PC-3 (cell line): ENCODE measurements around the gene SETMAR. TPM values are rescaled to one million over a fixed set of nuclear protein-coding genes. Genes with fewer than 3 reads are reported as not detected.

Experiments
- ATAC-seq: fragments of 200-7000 bp; cut with Tn5 transposase; 2 replicates; pipeline ENCODE4 v1.9.1; 2020; ENCODE audit warnings: mild to moderate bottlenecking, moderate library complexity
- BruUV-seq: library from RNA; stranded (reverse); fragments of 400-500 nt; replicated peaks from 2 replicates; lab custom pipeline; 2021; lab: Mats Ljungman, UMichigan
- CTCF ChIA-PET: fragments of 300-600 bp; sonication (Branson Sonifier 250); formaldehyde crosslinking; loops from one replicate; lab custom pipeline; 2022; ENCODE audit warnings: antibody characterized with exemption; lab: Charles Lee
- POLR2A ChIA-PET: fragments of 300-600 bp; sonication (Branson Sonifier 250); formaldehyde crosslinking; loops from one replicate; lab custom pipeline; 2022; ENCODE audit warnings: antibody characterized with exemption; ENCODE audit not compliant: unreplicated experiment; lab: Charles Lee
- DNase-seq: peaks from one replicate; pipeline ENCODE4 v3.0.0-alpha.2; 2015
- H2AFZ ChIP-seq: fragments of 300-600 bp; sonication (generic); 2 replicates; pipeline ENCODE4 v1.6.0; 2016; ENCODE audit warnings: antibody characterized with exemption, low read length
- H3F3A ChIP-seq: fragments of 300-600 bp; sonication (generic); one replicate; pipeline ENCODE4 v1.6.0; 2017; ENCODE audit warnings: antibody characterized with exemption, low read length, control low read depth, mild to moderate bottlenecking; ENCODE audit not compliant: unreplicated experiment
- H3K27ac ChIP-seq: fragments of 300-600 bp; sonication (generic); 2 replicates; pipeline ENCODE4 v1.5.1; 2016; ENCODE audit warnings: mild to moderate bottlenecking, low read length
- H3K27me3 ChIP-seq: fragments of 300-600 bp; sonication (generic); 2 replicates; pipeline ENCODE4 v1.6.1; 2016; ENCODE audit warnings: low read length, mixed read lengths
- H3K36me3 ChIP-seq: fragments of 300-600 bp; sonication (generic); 2 replicates; pipeline ENCODE4 v1.6.1; 2016; ENCODE audit warnings: low read depth, mixed run types, low read length, mixed read lengths
- H3K4me1 ChIP-seq: fragments of 300-600 bp; sonication (generic); 2 replicates; pipeline ENCODE4 v1.5.1; 2016; ENCODE audit warnings: low read length; ENCODE audit not compliant: insufficient read depth
- H3K4me2 ChIP-seq: fragments of 300-600 bp; sonication (generic); 2 replicates; pipeline ENCODE4 v1.6.0; 2016; ENCODE audit warnings: low read length
- H3K4me3 ChIP-seq: fragments of 300-600 bp; sonication (generic); 2 replicates; pipeline ENCODE4 v1.5.1; 2016; ENCODE audit warnings: mild to moderate bottlenecking, low read length, mixed read lengths
- H3K79me2 ChIP-seq: fragments of 300-600 bp; sonication (generic); 2 replicates; pipeline ENCODE4 v1.6.1; 2017; ENCODE audit warnings: low read length, mixed read lengths
- H3K9ac ChIP-seq: fragments of 300-600 bp; sonication (generic); 2 replicates; pipeline ENCODE4 v1.6.0; 2016; ENCODE audit warnings: mild to moderate bottlenecking, low read length
- H3K9me2 ChIP-seq: fragments of 300-600 bp; sonication (generic); replicated peaks from 2 replicates; pipeline ENCODE4 v1.6.1; 2016; ENCODE audit warnings: mixed run types, low read length, mixed read lengths
- H3K9me3 ChIP-seq: fragments of 300-600 bp; sonication (generic); 2 replicates; pipeline ENCODE4 v1.6.1; 2016; ENCODE audit warnings: low read length, mixed read lengths
- H4K20me1 ChIP-seq: fragments of 300-600 bp; sonication (generic); 2 replicates; pipeline ENCODE4 v1.6.1; 2016; ENCODE audit warnings: low read length, mixed read lengths
- CTCF ChIP-seq: fragments of 300-600 bp; sonication (generic); conservative IDR thresholded peaks from 2 replicates; pipeline ENCODE4 v1.5.1; 2017; ENCODE audit warnings: antibody characterized with exemption, low read depth, mild to moderate bottlenecking, low read length
- EZH2 ChIP-seq: fragments of 300-600 bp; sonication (generic); IDR thresholded peaks from one replicate; pipeline ENCODE4 v1.6.1; 2017; ENCODE audit warnings: antibody characterized with exemption, mild to moderate bottlenecking, low read length; ENCODE audit not compliant: unreplicated experiment
- EZH2phosphoT487 ChIP-seq: fragments of 300-600 bp; sonication (generic); IDR thresholded peaks from 2 replicates; pipeline ENCODE4 v1.6.1; 2018; ENCODE audit warnings: mild to moderate bottlenecking, antibody characterized with exemption, low read length, borderline replicate concordance
- intact Hi-C: fragments of 100-400 bp; cut with micrococcal nuclease; formaldehyde crosslinking; loops from 2 replicates; pipeline ENCODE4 v1.9.0; 2023
- total RNA-seq: library from RNA; depleted of rRNA; stranded (reverse); fragments of >200 nt; gene quantifications from 2 replicates; pipeline ENCODE4 v1.2.3, GENCODE V29; 2014

Gene SETMAR
- total RNA-seq, 1 experiment from 2014 or later: 17.5 TPM

GRCh38 chr3:4279516-4280105 lies 23.6 kb upstream of the SETMAR start:
- ATAC-seq (no peak), DNase-seq (no peak)
- no peak overlapping the region for H3K9ac ChIP-seq
- CTCF ChIA-PET: no interaction called here
- no peaks in the 10 kb centered on the region for H3K9me2 ChIP-seq
- no peaks in the 10 kb centered on the region for H3K4me1 ChIP-seq
- H3K79me2 ChIP-seq: no peaks in the 10 kb centered on the region
- H2AFZ ChIP-seq: no peak overlapping the region
- peaks cover 48% of the 10 kb centered on the region for H3K27me3 ChIP-seq
- no peaks in the 10 kb centered on the region for H3K36me3 ChIP-seq
- no TSS peak for BruUV-seq
- H3K4me3 ChIP-seq: no peak overlapping the region
- H3F3A ChIP-seq: no peaks in the 10 kb centered on the region
- H3K27ac ChIP-seq: no peak overlapping the region
- no peak overlapping the region for H3K4me2 ChIP-seq
- no peaks in the 10 kb centered on the region for H4K20me1 ChIP-seq
- TF ChIP-seq EZH2phosphoT487 (no peak), EZH2 (no peak), CTCF (no peak)
- intact Hi-C loops: no loop called here
- H3K9me3 ChIP-seq: no peaks in the 10 kb centered on the region
- POLR2A ChIA-PET: no interaction called here

GRCh38 chr3:4281991-4282390 lies 21.2 kb upstream of the SETMAR start:
- H3K36me3 ChIP-seq: no peaks in the 10 kb centered on the region
- no peak for DNase-seq
- no peak overlapping the region for H3K4me2 ChIP-seq
- H4K20me1 ChIP-seq: no peaks in the 10 kb centered on the region
- no peaks in the 10 kb centered on the region for H3F3A ChIP-seq
- no peaks in the 10 kb centered on the region for H3K9me3 ChIP-seq
- peaks cover 42% of the 10 kb centered on the region for H3K27me3 ChIP-seq
- H3K9me2 ChIP-seq: no peaks in the 10 kb centered on the region
- H3K9ac ChIP-seq: no peak overlapping the region
- no peaks in the 10 kb centered on the region for H3K4me1 ChIP-seq
- CTCF ChIA-PET: no interaction called here
- intact Hi-C loops: no loop called here
- no peak for TF ChIP-seq CTCF
- TF ChIP-seq EZH2: no peak
- TF ChIP-seq EZH2phosphoT487: no peak
- H3K27ac ChIP-seq: no peak overlapping the region
- BruUV-seq: no TSS peak
- no peak overlapping the region for H3K4me3 ChIP-seq
- H2AFZ ChIP-seq: no peak overlapping the region
- ATAC-seq: no peak
- no peaks in the 10 kb centered on the region for H3K79me2 ChIP-seq
- POLR2A ChIA-PET: no interaction called here

- ATAC-seq: no peak
- Histone ChIP-seq H4K20me1 (no peaks in the 10 kb centered on the region), H3K36me3 (no peaks in the 10 kb centered on the region), H3K9me3 (no peaks in the 10 kb centered on the region), H3K4me1 (no peaks in the 10 kb centered on the region), H2AFZ (no peak overlapping the region), H3K79me2 (no peaks in the 10 kb centered on the region), H3K4me3 (no peak overlapping the region), H3K9me2 (no peaks in the 10 kb centered on the region), H3K27me3 (peaks cover 47% of the 10 kb centered on the region), H3K4me2 (no peak overlapping the region), H3F3A (no peaks in the 10 kb centered on the region), H3K9ac (no peak overlapping the region), H3K27ac (no peak overlapping the region)
- TF ChIP-seq EZH2phosphoT487 (no peak), CTCF (no peak), EZH2 (no peak)
- no TSS peak for BruUV-seq
- intact Hi-C loops: no loop called here
- CTCF ChIA-PET: interaction anchor here (0.8 kb wide), 1 partner anchor 77 kb away, joined by 6 read pairs; no protein-coding TSS in a partner anchor
- POLR2A ChIA-PET: no interaction called here
- no peak for DNase-seq
Observed at GRCh38 chr3:4284865-4285264, 18.3 kb upstream of the SETMAR start.
